22Rv1 (cell line): ENCODE results near the gene SLC2A5.

ENCODE experiments used
- H3K27ac ChIP-seq: fragments of 450-650 bp; 2 replicates; pipeline ENCODE4 v1.5.1; 2017
- CTCF ChIP-seq: fragments of 450-650 bp; IDR thresholded peaks from 2 replicates; pipeline ENCODE4 v1.5.1; 2017; ENCODE audit warnings: mild to moderate bottlenecking
- ZFX ChIP-seq: fragments of 450-650 bp; IDR thresholded peaks from 2 replicates; pipeline ENCODE4 v1.6.1; 2017; ENCODE audit warnings: antibody characterized with exemption, borderline replicate concordance

SLC2A5 gene

GRCh38 chr1:9086796-9087195, 17.4 kb upstream of the SLC2A5 start:
- no peak for TF ChIP-seq ZFX
- no peak for TF ChIP-seq CTCF
- H3K27ac ChIP-seq: no peak overlapping the region

- no peak overlapping the region for H3K27ac ChIP-seq
- no peak for TF ChIP-seq CTCF
- no peak for TF ChIP-seq ZFX
These were observed 16.6 kb upstream of the SLC2A5 start for GRCh38 chr1:9086045-9086444.

- no peak overlapping the region for H3K27ac ChIP-seq
- TF ChIP-seq CTCF (no peak), ZFX (no peak)
These were observed 16.0 kb upstream of the SLC2A5 start for GRCh38 chr1:9085306-9085940.

GRCh38 chr1:9084906-9085305, 15.5 kb upstream of the SLC2A5 start:
- no peak overlapping the region for H3K27ac ChIP-seq
- TF ChIP-seq CTCF: no peak
- no peak for TF ChIP-seq ZFX

GRCh38 chr1:9081473-9081872, 12.0 kb upstream of the SLC2A5 start:
- H3K27ac ChIP-seq: no peak overlapping the region
- TF ChIP-seq CTCF (no peak), ZFX (no peak)

- no peak for TF ChIP-seq CTCF
- TF ChIP-seq ZFX: no peak
- H3K27ac ChIP-seq: no peak overlapping the region
These were observed 11.4 kb upstream of the SLC2A5 start for GRCh38 chr1:9080705-9081291.

- TF ChIP-seq CTCF: no peak
- no peak for TF ChIP-seq ZFX
- no peak overlapping the region for H3K27ac ChIP-seq
These were observed 10.7 kb upstream of the SLC2A5 start for GRCh38 chr1:9079988-9080704.
